Forelimb muscle (tissue), 1 donor: Measurements from ENCODE around the gene ACP4. TPM values are rescaled to one million over a fixed set of nuclear protein-coding genes. Genes with fewer than 3 reads are reported as not detected.
"Not testable (repeated sequence)": the region's sequence is repeated elsewhere in the genome, so short reads cannot be mapped to it uniquely, and the experiment has no call there.

Experiments
- DNase-seq: peaks from one replicate; pipeline ENCODE4 v3.0.0-alpha.2; 2013; ENCODE audit warnings: low read depth
- polyA plus RNA-seq: library from polyadenylated mRNA; unstranded; fragments of 120-200 nt; gene quantifications from one replicate; pipeline ENCODE4 v1.2.1, GENCODE V29; 2013; ENCODE audit not compliant: insufficient read length

The ACP4 gene
- polyA plus RNA-seq, 1 donor, result not detected

DNA sequence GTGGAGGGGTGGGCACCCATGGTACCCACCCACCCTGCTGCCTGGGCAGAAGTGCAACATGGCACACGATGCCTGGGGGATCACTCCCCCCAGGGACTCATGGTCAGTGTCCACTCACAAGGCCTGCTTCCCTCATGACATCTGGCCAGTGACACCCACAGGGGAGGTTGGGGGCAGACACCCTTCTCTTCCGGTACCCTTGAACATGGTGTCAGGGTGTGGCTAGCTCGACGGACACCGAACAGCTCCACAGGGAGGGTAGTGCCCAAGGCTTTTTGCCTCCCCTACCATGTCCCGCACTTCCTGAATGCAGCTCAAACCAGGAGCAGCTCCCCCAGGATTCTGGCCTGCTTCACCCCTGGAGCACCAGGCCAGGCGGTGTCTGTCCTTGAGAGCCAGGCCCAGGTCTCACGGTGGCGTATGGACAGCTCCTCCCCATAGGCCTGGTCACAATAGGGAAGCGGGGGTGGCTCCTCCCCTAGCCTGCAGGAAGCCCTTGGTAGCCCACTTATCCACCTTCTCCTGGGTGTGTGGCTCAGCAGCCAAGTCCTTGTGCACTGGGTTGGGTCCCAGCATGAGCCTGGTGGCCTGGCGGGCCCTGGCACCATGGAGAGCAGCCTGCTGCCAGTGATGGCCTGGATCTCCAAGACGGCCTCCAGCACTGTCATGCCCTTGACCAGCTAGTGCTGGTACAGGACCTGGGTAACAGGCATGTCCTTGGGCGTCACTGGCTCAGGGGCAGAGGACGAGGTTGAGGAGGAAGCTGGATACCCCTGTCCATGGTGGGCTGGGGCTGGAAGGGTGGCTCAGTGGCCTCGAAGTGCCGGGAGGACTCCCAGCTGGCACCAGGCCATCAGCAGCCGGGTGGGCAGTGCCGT lies 7.8 kb downstream of the ACP4 start:
- no peak for DNase-seq

DNA sequence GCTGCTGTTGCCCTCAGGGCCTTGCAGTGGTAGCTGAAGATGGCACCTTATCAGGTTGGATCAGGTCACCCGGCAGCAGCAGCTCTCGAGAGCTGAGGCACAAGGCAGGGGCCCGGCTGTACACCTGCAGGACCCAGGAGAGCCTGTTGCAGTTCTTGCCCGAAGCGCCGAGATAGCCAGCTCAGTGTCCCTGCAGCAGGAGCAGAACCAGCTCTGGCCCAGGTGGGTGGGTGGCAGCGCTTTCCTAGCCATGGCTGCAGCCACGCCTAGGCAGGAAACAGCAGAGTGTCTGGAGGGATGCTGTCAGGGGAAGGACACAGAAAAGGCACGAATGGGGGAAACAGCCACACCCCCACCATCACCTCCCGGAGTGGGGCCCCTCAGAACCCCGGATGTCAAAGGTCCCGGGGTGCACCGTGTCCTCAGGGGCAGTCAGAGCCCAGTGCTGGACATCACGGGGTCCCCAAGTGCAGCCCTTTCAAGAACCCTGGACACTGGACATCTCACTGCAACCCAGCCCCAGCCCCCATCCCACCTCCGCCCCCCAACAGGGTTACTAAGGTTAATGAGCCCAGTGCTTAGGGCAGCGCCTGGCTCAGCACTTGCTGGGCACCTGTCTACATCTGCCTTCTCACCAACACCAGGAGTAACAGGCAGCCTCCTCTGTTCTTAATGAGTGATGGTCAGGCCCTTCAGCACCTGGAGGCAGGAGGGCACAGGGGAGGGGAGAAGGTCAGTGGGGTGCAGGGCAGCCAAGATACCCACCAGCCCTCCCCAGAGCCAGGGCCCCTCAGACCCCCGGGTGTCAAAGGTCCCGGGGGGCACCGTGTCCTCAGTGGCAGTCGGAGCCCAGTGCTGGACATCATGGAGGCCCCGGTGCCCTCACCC lies 8.7 kb downstream of the ACP4 start:
- DNase-seq, result no peak

DNA sequence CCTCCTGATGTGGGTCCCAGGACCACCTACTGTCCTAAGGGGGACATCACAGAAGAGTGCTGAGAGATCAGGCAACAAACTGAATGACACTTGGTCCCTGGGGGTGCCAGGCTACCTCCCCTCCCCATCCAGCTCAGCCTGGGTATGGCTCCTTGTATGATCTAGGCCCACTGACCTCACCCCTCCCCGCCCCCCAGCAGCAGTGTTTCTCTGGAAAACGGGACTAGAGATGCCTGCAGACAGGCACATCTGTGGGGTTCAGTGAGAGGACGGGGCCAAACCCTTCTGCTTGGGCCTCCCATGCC lies 9.3 kb downstream of the ACP4 start:
- no peak for DNase-seq

DNA sequence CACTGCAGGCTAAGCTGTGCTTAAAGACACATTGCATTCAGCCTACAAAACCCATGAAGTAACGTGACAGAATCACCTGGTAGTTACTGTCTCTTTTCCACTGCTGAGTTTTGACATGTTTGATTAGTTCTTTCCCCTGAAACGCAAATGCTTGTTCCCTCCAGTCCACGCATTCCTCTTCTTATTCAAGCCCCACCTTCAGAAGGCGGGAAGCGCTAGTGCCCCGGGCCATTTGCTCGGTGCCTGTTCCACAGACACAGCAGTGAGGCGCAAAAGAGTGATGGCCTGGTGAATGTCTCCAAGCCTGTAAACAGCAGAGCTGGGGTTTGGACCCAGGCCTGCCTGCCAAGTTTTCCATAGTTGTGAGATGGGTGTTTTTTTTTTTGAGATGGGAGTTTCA lies 10.9 kb downstream of the ACP4 start:
- DNase-seq, result no peak

DNA sequence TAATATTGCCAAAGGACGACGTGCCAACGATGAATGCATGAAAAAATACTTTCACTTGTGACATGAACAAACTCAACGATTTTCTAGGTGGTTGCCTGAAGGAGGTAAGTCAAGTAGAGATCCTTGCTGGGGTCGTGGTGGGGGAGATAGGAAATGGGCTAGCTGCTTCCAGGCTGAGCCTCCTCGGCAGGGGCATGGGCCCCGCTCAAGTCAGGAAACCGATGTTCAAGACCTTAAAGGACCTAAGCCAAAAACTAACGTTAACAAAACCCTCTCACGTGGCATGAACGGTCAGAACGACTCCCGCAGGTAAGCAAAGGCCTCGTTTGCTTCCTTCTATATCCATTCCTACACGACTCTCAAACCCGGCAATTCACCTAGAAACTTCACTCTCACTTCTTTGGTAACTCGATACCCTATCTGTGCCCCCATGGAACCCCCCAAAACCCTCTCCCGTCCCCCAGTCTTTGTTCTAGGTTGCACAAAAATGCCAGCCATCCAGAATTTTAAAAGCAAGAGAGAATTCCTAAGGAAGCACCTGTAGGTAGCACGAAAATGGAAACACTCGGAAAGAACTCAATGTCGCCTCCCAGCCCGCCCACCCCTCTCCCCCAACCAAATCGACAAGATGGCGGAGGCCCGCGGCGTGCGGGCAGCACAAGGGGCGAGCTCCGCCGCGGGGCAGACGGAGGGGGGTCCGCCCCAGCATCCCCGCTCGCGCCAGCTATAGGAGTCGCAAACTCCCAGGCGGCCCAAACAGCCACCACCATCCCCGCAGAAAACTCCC lies 13.6 kb downstream of the ACP4 start:
- no peak for DNase-seq

DNA sequence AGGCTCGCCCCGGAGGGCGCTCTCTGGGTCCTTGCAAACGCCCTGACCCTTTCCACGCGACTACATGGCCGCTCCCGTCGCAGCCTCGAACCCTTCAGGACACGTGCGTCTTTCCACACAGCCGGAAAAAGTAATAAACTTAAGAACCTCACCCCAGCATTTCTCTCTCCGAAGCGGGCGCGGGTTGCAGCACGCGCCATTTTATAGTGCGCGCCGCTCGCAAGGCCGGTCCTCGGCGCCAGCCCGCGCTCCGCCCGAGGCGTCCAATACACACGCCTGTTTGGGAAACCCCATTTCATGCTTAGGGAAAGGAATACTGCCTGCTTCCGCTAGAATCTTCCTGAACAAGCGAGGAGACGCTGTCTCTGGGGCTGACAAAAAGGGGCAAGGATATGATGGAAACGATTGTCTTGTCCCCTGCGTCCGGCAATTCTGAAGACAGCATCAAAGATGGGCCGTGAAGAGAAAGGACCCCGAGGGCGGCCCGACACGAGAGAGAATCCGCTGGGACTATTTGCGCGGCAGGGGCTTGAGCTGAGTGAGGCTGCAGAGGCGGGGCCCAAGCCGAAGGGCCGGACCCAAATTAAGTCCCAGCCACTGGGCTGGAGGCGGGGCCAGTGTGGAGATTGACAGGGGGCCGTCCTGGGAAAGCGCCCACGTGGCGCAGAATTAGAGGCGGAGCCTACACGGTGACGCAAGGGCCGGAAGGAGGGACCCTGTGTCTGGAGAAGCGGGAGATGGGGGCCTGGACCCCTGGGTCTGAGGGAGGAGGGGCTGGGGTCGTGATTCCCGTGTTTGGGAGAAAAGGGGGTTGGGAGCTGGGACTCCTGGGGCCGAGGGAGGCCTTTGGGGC lies 14.4 kb downstream of the ACP4 start:
- DNase-seq, result peak; percentile 95

DNA sequence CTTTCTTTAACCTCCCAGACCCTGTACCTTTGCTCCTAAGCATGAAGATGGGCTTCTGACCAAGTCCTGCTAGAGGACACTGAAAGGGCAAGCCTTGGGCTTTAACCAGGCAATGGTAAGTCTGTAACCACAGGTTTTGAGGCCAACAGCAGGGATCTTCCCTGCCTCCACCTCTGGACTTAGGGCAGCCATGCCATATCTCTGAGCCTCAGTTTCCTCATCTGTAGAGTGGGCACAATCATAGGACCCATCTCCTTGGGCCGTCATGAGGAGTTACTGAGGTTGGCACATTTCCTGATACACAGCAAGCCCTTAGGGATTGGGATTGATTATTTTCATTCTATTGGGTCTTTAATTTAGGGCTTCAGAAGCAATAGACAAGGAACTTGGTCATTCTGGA lies 18.6 kb downstream of the ACP4 start:
- no peak for DNase-seq

DNA sequence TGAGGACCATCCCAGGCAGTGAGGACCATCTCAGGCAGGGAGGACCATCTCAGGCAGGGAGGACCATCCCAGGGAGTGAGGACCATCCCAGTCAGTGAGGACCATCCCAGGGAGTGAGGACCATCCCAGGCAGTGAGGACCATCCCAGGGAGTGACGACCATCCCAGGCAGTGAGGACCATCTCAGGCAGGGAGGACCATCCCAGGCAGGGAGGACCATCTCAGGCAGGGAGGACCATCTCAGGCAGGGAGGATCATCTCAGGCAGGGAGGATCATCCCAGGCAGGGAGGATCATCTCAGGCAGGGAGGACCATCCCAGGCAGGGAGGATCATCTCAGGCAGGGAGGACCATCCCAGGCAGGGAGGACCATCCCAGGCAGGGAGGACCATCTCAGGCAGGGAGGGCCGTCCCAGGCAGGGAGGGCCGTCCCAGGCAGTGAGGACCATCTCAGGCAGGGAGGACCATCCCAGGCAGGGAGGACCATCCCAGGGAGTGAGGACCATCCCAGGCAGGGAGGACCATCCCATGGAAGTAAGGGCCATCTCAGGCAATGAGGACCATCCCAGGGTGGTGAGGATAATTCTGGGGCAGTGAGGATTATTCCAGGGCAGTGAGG lies 21.5 kb downstream of the ACP4 start:
- not testable (repeated sequence) for DNase-seq

DNA sequence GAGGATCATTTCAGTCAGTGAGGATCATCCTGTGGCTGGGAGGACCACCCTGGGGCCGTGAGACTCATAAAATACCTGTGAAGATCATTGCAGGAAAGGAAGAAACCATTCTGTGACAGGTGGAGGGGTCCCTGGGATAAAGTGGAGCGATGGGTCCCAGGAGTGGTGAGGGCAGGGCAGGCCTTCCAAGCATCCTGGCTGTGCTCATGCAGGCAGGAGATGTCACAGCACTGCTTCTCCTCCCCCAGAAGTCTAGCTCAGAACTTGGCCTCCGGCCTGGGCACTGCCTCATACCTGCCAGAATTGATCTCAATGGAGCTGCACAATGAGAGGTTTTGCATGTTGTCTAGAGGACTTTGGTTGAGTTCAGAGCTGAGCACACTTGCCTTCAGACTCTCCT lies 22.3 kb downstream of the ACP4 start:
- DNase-seq, result no peak

DNA sequence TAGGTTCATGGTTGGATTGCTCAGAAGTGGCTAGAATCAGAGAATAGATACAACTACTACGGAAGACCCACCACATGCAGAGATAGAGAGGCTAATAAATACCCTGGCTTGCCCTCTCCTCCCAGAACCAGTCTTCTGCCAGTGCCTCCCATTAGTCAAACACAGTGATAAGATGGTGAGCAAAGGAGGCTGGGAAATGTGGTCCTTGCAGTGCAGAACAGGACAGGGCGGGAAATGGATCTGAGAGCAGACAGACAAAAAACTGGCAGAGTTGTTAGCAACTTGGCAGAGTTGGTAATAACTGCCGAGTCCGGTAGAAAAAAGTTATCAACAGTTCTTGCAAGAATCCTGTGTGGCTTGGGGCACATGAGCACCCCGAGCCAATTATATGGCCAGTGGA lies 24.7 kb downstream of the ACP4 start:
- no peak for DNase-seq

DNA sequence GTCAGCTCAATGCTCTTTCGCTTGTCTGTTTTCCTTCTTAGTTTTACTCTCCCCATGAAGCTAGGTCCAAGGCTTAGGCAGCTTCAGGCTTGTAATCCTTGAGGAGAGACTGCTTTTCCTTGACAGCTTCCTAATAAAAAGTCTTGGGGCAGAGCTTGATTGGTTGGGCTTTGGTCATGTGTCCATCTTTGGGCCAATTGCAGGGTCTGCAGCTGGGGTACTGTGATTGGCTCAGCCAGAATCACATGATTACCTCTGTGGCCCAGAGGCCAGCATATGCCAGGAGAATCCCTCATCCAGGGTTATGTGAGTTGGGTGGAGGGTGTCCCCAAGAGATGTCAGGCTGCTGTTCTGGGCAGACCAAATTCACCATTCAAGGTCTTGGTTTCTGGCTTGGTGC lies 25.2 kb downstream of the ACP4 start:
- DNase-seq, result no peak

DNA sequence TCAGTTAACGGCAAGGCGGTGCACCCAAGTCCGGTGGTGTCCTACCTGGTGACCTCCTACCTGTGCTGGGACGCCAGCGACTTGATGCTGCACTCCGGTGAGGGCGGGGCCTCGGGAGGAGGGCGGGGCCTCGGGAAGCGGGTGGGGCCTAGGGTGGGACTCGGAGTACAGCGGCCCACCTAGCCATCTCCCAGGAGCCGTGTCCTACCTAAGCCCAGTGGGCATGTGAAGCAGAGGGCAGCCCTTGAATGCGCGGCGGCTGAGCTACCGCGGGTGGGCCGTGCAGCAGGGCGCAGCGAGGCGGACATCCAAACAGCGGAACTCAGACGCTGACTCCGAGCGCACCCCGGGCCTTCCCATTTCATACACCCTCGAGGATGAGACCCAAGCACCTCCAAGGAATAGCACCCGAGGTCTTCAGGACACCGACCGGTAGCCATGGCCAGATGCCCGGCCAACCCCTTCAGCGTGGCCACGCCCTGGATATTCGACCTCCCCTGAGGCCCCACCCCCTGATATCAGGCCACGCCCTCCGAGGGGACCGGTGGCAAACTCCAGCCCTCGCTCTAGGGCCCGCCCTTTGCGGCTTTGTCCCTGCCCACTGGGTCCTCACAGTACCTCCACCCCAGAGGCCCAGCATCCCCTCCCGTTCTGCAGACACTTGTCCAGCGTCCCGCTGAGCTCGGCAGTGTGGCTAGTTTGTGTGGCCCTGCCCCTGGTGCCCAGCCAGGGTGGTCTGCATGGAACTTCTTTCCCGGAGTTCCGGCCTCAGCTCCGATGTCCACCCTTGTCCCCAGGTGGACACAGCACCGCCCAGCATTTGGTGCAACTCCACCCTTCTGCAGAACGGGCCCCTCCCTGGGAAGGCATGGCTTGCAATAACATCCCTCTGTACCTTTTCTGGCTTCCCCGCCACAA lies 28.0 kb downstream of the ACP4 start:
- DNase-seq, result no peak

DNA sequence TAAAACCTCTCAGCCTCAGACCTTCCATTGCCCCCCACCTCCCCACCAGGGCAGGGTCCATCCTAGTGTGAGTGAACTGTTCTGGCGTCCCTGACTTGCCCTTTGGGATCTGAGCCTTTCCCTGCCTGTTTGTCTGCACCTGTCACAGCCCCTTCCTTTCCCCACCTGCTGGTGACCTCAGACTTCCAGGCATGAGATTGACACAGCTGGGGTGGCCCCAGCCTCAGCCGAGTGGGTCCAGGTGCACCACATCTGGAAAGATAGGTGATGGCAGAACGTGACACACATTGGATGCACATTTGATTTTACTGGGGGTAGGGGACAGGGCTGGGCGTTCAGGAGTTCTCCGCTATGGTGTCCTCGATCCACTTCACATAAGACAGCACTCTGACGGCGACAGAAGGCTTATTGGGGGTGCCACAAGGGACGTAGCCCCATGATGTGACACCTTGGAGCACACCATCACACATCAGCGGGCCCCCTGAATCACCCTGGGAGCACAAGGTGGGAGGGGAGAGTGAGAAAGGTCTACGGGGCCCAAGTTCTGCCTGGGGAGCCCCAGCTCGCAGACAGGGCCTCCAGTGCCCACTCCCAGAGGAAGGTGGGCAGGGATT lies 28.8 kb downstream of the ACP4 start:
- DNase-seq, result no peak

DNA sequence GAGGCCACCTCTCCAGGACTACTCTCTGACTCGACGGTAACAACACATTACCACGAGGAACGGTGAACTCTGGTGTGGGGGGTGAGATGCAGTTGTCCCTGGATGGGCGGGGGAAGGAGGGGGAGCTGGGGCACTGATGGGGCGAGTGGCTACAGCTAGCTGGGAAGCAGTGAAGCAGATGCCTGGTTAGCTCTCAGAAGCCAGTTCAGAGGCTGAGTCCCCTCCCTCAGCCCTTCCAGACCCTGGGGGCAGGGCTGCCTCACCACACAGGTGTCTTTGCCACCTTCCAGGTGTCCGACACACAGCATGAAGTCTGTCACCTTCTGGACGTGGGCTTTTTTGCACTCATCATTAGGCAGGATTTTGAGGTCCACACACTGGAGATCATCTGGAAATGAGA lies 29.4 kb downstream of the ACP4 start:
- DNase-seq, result no peak

DNA sequence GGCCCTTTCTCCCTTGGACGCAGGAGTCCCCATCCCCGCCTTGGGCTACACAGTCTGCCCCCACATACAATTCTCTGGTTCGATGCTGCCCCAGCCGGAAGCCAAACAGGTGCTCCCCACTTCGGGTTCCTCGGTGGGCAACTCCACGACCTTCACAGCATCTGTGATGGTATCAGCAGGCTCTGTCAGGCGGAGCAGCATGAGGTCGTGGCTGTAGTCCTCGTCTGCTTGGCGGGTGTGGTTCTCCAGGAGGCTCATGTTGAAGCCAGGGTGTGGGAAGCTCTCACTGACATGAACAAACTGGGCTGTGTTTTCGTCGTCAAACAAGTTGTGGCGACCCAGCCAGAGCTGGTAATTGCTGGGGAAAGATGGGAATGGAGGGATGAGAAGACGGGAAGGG lies 29.9 kb downstream of the ACP4 start:
- DNase-seq, result no peak

DNA sequence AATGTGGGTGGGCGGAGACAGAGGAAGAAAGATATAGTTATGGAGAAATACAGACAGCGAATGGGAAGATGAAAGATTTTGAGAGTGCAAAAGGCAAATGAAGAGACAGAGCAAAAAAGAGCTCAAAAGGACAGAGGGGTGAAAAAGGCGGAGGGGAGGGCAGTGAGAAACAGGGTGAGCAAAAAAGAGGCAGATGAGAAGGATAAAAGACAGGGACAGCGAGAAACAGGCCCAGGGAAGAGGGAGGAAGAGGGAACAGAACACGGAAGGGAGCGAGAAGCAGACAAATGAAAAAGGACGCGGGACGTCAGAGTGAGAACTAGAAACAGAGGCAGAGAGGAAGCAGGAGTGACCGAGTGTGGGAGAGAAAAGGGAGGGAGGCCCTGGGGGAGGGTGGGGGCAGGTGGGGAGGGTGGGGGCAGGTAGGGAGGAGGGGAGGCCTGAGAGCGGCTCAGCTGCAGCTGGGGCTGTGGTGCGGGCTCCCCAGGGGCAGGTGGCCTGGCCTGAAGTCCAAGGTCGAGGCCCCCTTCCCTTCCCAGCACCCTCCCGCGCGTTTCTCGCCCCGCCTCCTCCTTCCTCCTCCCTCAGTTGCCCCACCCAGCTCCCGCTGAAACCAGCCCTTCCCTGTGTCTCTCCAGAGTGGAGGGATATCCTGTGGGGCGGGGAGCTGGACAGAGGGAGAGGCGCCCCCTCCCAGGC lies 30.5 kb downstream of the ACP4 start:
- no peak for DNase-seq

DNA sequence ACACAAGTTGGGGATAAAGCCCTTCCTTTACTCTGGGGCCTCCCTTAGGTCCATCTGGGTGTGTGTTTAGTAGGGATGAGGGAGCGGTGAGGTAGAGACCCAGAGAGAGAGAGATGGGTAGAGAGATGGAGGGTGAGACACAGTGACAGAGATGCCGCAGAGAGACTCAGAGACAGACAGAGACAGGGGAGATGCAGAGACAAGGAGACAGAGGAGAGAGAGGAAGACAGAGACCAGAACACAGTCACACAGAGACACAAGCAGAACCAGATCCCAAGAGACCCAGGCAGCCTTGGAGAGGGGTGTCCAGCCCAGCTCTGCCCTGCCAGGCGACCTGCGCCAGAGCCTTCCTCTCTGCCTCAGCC lies 31.0 kb downstream of the ACP4 start:
- DNase-seq, result no peak

DNA sequence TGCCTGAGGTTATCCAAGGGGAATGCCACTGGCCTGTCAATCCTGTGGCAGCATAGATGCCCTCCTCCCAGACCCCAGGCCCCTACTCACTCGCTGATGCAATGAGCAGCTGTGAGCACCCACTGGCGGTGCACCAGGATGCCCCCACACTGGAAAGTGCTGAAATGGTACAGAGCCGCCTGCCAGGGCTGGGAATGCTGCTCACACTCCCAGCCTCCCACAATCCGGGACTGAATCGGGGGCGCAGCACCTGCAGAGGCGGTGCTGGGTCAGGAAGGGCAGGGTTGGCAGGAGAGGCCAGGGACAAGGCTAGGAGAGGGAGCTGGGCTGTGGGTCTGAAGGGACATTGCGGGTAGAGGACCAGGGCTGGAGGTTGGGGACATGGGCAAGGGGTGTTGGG lies 31.4 kb downstream of the ACP4 start:
- DNase-seq, result no peak
